A549 treated with Hydrocortisone at 1 μM for 4 hours (cell line): ENCODE measurements around the gene AGMAT. TPM values are rescaled to one million over a fixed set of nuclear protein-coding genes. Genes with fewer than 3 reads are reported as not detected.

Source experiments
- total RNA-seq: library from RNA; stranded (reverse); fragments of 200-300 nt; extraction: Qiagen RNA extraction; gene quantifications from 5 replicates; pipeline ENCODE4 v1.2.3, GENCODE V29; 2022

Gene AGMAT
- 6.1 to 7.4 TPM (median 7.3 TPM) in 5 replicates for total RNA-seq

GRCh38 chr1:15584489-15585363, at the start of gene AGMAT:
Gene AGMAT, minus strand, starts transcription at chr1:15585051. Its CDS starts 84 bp downstream, at chr1:15584967.

GRCh38 chr1:15617173-15618076, 32.6 kb upstream of the AGMAT start, which contains the start of gene DDI2:
Gene DDI2, plus strand, starts transcription at chr1:15617458. Its CDS starts 213 bp downstream, at chr1:15617671.

GRCh38 chr1:15526490-15527339, 58.1 kb downstream of the AGMAT start, which contains the start of gene DNAJC16:
Gene DNAJC16, plus strand, starts transcription at chr1:15526848. Its CDS starts 2,258 bp downstream, at chr1:15529106.

GRCh38 chr1:15524021-15524282, 60.9 kb downstream of the AGMAT start, which contains the start of gene CASP9:
Gene CASP9, minus strand, starts transcription at chr1:15524215. Its CDS starts 15 bp downstream, at chr1:15524200.

Other genes starting within 250 kb of the AGMAT start
- gene EFHD2, start 175.2 kb downstream of the AGMAT start, total RNA-seq, result 235 to 292 TPM (median 265 TPM) in 5 replicates
- gene CTRC, start 146.6 kb downstream of the AGMAT start, total RNA-seq, result 0.84 to 2.3 TPM (median 1.4 TPM) in 5 replicates
- not detected in 5 replicates for gene CELA2A, start 128.3 kb downstream of the AGMAT start, total RNA-seq
- 0.14 TPM in 1 of 5 replicates, not detected in the others for gene CELA2B, start 108.9 kb downstream of the AGMAT start, total RNA-seq
- 5.3 to 6.1 TPM (median 5.6 TPM) in 5 replicates for gene CASP9, start 60.8 kb downstream of the AGMAT start, total RNA-seq
- gene DNAJC16, start 58.2 kb downstream of the AGMAT start, total RNA-seq, result 4.3 to 5.3 TPM (median 4.4 TPM) in 5 replicates
- gene DDI2, start 32.4 kb upstream of the AGMAT start, total RNA-seq, result 6.0 to 9.3 TPM (median 8.4 TPM) in 5 replicates
- 23.0 to 26.5 TPM (median 24.1 TPM) in 5 replicates for gene PLEKHM2, start 99.3 kb upstream of the AGMAT start, total RNA-seq
- 0.07 to 0.42 TPM (median 0.24 TPM) in 5 replicates for gene SLC25A34, start 151.2 kb upstream of the AGMAT start, total RNA-seq
- not detected in 5 replicates for gene TMEM82, start 157.4 kb upstream of the AGMAT start, total RNA-seq
- 19.6 to 33.7 TPM (median 26.9 TPM) in 5 replicates for gene FBLIM1, start 173.7 kb upstream of the AGMAT start, total RNA-seq
- 5.9 to 8.7 TPM (median 6.2 TPM) in 5 replicates for gene UQCRHL, start 222.6 kb upstream of the AGMAT start, total RNA-seq